GM21515 (cell line): ENCODE data around the gene VPS13C.

Experiments used
- ATAC-seq: cut with Tn5 transposase; IDR thresholded peaks from one replicate; pipeline ENCODE4 v1.9.1; 2021; ENCODE audit not compliant: unreplicated experiment

VPS13C gene

GRCh38 chr15:61822511-61822910 lies 237.7 kb downstream of the VPS13C start:
- ATAC-seq = no peak

DNA sequence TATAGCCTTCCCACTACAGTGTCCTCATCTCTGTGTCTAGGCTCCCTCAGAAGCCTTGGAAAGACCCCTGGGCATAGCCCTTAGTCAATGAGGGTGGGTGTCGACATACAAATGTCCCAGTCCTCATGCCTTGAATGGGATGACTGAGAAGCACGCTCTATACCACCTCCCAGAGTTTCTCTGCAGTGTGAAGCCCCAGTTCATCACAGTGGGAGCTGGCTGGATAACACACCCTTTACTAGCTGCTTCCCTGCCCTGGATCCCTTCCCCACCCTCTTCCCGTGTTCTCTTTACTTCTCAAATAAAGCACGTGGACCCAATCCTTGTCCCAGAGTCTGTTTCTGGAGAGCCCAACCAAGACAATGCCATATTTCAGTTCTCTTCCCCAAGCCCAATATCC lies 239.3 kb downstream of the VPS13C start:
- ATAC-seq = no peak

- ATAC-seq = no peak
Observed at GRCh38 chr15:61820212-61820611, 240.0 kb downstream of the VPS13C start.

GRCh38 chr15:61819386-61819785 lies 240.9 kb downstream of the VPS13C start:
- no peak for ATAC-seq

GRCh38 chr15:61818801-61819200 lies 241.4 kb downstream of the VPS13C start:
- no peak for ATAC-seq

- ATAC-seq = no peak
Observed at GRCh38 chr15:61816856-61817255, 243.4 kb downstream of the VPS13C start.

DNA sequence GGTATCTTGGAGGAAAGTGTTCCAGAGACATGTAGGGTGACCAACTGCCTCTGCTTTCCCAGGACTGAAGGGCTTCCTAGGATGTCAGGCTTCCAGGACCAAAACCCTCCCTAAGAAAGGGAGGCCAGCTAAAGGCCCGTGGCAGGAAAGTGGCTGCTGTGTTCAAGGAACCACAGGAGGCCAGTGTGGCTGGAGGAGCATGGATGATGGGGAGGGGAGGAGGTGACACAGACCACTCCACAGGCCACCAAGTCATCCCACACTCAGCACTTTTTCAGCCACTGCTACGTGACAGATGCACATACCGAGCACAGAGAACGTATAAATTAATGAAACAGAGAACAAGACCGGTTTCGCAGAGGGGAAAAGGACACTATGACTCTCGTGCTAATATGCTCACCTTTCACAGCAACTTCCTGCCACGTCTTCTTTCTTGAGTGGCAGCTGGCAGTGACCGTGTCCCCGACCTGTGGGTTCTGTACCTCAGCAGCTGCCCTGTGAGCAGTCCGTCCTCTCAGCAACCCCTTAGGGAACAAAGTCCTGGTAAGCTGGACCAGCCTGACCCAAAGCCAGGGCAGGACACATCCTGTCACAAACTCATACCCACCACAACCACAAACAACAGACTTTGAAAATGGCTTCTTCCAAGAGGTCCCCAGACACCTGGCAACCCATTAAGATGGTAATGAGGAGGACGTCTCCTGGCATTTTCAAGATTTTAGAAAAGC lies 244.7 kb downstream of the VPS13C start:
- ATAC-seq = no peak

GRCh38 chr15:61812476-61812875 lies 247.8 kb downstream of the VPS13C start:
- no peak for ATAC-seq

DNA sequence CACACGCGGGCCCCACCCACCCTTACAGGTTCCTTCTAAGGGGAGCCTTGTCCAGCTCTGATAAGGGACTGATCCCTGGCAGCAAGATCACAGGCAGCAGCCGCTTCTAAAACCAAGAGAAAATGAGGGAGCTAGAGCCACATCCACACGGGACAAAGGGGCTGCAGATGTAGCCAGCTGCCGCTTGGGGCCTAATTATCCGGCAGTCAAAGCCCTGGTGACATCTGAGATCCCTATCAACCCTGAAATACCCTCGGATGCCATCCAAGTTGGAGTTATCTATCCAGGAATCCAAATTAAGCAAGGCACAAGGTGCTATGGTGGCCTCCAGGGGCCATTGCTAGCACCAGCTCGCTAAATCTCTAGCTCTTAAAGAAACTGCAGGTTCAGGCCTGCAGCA lies 248.3 kb downstream of the VPS13C start:
- ATAC-seq = no peak

GRCh38 chr15:61809216-61809615 lies 251.0 kb downstream of the VPS13C start:
- ATAC-seq = no peak

DNA sequence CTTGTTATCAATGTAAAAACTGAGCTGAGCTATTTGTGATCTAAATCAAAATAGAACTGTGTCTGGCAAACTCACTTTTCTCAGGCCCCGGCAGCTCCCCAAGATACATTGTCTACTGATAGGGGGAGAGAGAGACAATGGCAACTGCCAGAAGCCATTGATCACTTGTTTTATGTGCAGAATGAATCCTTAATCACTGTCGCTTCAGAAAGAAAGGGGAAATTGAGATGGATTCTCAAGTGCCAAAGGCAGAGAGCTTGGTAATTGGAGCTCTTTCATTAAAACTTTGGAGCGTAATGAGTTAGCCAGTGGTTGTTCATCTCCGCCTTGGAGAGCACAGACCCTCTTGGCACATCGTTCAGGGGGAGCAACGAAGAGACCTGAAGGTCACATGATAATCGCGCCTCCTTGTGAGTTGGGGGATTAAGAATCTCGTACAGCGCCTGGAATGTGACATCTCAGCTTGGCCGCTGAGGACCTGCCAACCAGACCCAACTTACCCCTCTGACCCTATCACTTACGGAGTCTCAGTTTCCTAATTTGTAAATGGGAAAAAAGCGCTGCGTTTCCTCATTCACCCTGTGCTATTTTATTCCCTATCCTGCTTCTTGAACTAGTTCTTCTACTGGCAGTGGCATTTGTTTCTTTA lies 252.8 kb downstream of the VPS13C start:
- no peak for ATAC-seq
